H1 (cell line): Measurements from ENCODE around the gene ACTN3.

ENCODE experiments used
- ATF3 ChIP-seq: IDR thresholded peaks from 2 replicates; pipeline ENCODE4 v1.6.1; 2011; ENCODE audit warnings: low read depth, mild to moderate bottlenecking, low read length; ENCODE audit not compliant: insufficient read depth
- CTCF ChIP-seq, 3 experiments: IDR thresholded peaks; 1 replicate in 2 of 3; 2 replicates in 1 of 3; pipeline versions ENCODE4 v1.5.1 to v1.6.1; 2011; ENCODE audit warnings: low read length in 3 of 3, mild to moderate bottlenecking in 3 of 3, inconsistent platforms in 2 of 3, low read depth in 1 of 3, moderate library complexity in 1 of 3; ENCODE audit not compliant: insufficient read depth in 1 of 3; ENCODE audit errors: control extremely low read depth in 1 of 3
- EP300 ChIP-seq, 2 experiments: IDR thresholded peaks; 1 replicate in 1 of 2; 2 replicates in 1 of 2; pipeline ENCODE4 v1.6.1; 2011 to 2012; ENCODE audit warnings: low read depth in 2 of 2, low read length in 2 of 2, mild to moderate bottlenecking in 2 of 2, borderline replicate concordance in 1 of 2, inconsistent platforms in 1 of 2, moderate library complexity in 1 of 2
- EZH2 ChIP-seq: fragments of 200-600 bp; sonication (generic); IDR thresholded peaks from 2 replicates; pipeline ENCODE4 v1.7.1; 2012; ENCODE audit warnings: low read depth, mild to moderate bottlenecking, moderate library complexity, low read length, inconsistent platforms; ENCODE audit not compliant: severe bottlenecking
- JUN ChIP-seq: IDR thresholded peaks from 2 replicates; pipeline ENCODE4 v1.6.1; 2011; ENCODE audit warnings: low read depth, mild to moderate bottlenecking, improper control_type of control experiment, low read length
- MAFK ChIP-seq: IDR thresholded peaks from 2 replicates; pipeline ENCODE4 v1.6.1; 2012; ENCODE audit warnings: low read depth, mild to moderate bottlenecking, improper control_type of control experiment, low read length
- MAX ChIP-seq: IDR thresholded peaks from 2 replicates; pipeline ENCODE4 v1.6.1; 2012; ENCODE audit warnings: inconsistent platforms
- POLR2AphosphoS5 ChIP-seq: IDR thresholded peaks from 2 replicates; pipeline ENCODE4 v1.6.1; 2011; ENCODE audit warnings: low read depth, low read length
- SRF ChIP-seq: IDR thresholded peaks from 2 replicates; pipeline ENCODE4 v1.6.1; 2011; ENCODE audit warnings: mild to moderate bottlenecking, low read depth, low read length, moderate library complexity
- ZNF274 ChIP-seq: IDR thresholded peaks from 2 replicates; pipeline ENCODE4 v1.7.0; 2012; ENCODE audit warnings: low read length, borderline replicate concordance; ENCODE audit errors: extremely low read depth

GRCh38 chr11:66510990-66511339 lies 35.7 kb upstream of the ACTN3 start:
- TF ChIP-seq POLR2AphosphoS5 (no peak), EZH2 (no peak), EP300 (IDR thresholded peaks at IDR 0.05; ENCODE audit: borderline replicate concordance in 1 of 2, low read depth in 2 of 2, low read length in 2 of 2) (no peak), CTCF (IDR thresholded peaks at IDR 0.05; ENCODE audit: control extremely low read depth in 1 of 3, insufficient read depth in 1 of 3, low read depth in 1 of 3, low read length in 3 of 3) (no peak), JUN (no peak), SRF (no peak), MAX (no peak), MAFK (no peak), ATF3 (no peak), ZNF274 (no peak)
